HUES48 (cell line): ENCODE results near the gene PIK3IP1.

Source experiments
- H3K27ac ChIP-seq: one replicate; pipeline ENCODE4 v1.7.0; 2013; ENCODE audit warnings: low read depth, low read length, inconsistent platforms
- H3K27me3 ChIP-seq: 2 replicates; pipeline ENCODE4 v1.6.1; 2013; ENCODE audit warnings: mild to moderate bottlenecking, low read length; ENCODE audit not compliant: control insufficient read depth, insufficient read depth
- H3K36me3 ChIP-seq: 2 replicates; pipeline ENCODE4 v1.6.1; 2013; ENCODE audit warnings: low read length; ENCODE audit not compliant: control insufficient read depth, insufficient read depth
- H3K4me1 ChIP-seq: 2 replicates; pipeline ENCODE4 v1.6.1; 2013; ENCODE audit warnings: mild to moderate bottlenecking, low read length; ENCODE audit not compliant: control insufficient read depth, insufficient read depth
- H3K4me3 ChIP-seq: 2 replicates; pipeline ENCODE4 v1.5.1; 2013; ENCODE audit warnings: mild to moderate bottlenecking, low read depth, low read length
- H3K9ac ChIP-seq: 2 replicates; pipeline ENCODE4 v1.6.1; 2013; ENCODE audit warnings: mild to moderate bottlenecking, low read depth, low read length, moderate library complexity
- H3K9me3 ChIP-seq: 2 replicates; pipeline ENCODE4 v1.6.1; 2013; ENCODE audit warnings: low read length; ENCODE audit not compliant: control insufficient read depth, insufficient read depth

Gene PIK3IP1

DNA sequence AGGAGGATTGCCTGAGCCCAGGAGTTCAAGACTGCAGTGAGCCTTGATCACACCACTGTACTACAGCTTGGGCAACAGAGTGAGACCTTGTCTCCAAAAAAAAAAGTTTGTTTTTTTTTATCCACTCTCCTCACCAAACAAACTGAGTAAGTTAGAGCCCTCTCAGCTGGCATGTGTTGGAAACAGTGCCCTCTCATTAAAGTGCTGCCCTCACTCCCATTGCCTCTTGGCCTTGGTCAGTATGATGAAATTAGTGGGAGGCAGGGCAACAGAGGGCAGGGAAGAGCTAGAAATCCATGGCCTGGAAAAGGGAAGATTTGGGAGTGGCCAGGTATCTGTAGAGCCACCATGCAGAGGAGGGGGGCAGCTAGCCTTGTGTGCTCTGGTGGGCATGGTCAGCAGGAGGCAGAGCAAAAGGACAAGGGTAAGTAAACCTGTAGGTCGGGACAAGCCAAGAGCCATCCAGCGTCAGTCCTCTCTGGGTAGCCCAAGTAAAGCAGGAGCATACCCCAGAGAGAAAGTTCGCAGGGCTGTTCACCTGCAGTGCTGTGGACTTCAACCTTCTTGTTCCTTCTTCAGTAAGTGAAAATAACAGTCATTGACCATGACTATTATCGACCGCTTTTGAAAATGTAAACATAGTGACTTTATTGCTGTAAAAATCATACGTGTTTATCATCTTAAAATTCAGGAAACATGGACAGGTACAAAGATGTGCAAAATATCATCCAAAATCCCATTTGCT is 28.2 kb downstream of the PIK3IP1 start:
- H3K4me3 ChIP-seq = no peak overlapping the region
- no peaks in the 10 kb centered on the region for H3K27me3 ChIP-seq
- peaks cover 69% of the 10 kb centered on the region for H3K36me3 ChIP-seq
- no peaks in the 10 kb centered on the region for H3K4me1 ChIP-seq
- no peaks in the 10 kb centered on the region for H3K9me3 ChIP-seq
- no peak overlapping the region for H3K9ac ChIP-seq
- no peak overlapping the region for H3K27ac ChIP-seq

GRCh38 chr22:31262312-31263133 is 29.8 kb downstream of the PIK3IP1 start:
- Histone ChIP-seq H3K27me3 (no peaks in the 10 kb centered on the region), H3K36me3 (peaks cover 71% of the 10 kb centered on the region), H3K27ac (no peak overlapping the region), H3K4me1 (no peaks in the 10 kb centered on the region), H3K4me3 (no peak overlapping the region), H3K9ac (no peak overlapping the region), H3K9me3 (no peaks in the 10 kb centered on the region)

DNA sequence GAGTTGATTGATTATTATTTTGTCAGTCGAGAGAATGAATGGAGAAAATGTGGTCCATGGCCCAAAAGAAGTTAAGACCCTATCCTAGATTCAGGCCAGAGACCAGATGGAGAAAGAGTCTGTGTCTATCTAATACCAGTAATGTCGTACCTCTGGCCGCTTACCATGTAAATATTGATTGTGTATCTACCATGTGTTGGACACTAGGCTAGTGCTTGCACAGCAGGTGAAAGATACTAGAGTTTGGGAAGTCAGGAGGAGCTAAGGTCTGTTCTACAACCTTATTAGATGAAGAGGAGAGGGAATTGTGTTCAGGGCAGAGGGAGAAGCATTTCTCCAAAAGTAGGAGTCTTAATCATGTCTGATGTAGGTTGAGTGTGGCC is 31.8 kb downstream of the PIK3IP1 start:
- H3K4me1 ChIP-seq = no peaks in the 10 kb centered on the region; the same call in 1 of the 2 replicates
- no peak overlapping the region for H3K4me3 ChIP-seq
- H3K27me3 ChIP-seq = no peaks in the 10 kb centered on the region
- no peak overlapping the region for H3K9ac ChIP-seq
- peaks cover 58% of the 10 kb centered on the region for H3K36me3 ChIP-seq
- H3K9me3 ChIP-seq = no peaks in the 10 kb centered on the region
- no peak overlapping the region for H3K27ac ChIP-seq

DNA sequence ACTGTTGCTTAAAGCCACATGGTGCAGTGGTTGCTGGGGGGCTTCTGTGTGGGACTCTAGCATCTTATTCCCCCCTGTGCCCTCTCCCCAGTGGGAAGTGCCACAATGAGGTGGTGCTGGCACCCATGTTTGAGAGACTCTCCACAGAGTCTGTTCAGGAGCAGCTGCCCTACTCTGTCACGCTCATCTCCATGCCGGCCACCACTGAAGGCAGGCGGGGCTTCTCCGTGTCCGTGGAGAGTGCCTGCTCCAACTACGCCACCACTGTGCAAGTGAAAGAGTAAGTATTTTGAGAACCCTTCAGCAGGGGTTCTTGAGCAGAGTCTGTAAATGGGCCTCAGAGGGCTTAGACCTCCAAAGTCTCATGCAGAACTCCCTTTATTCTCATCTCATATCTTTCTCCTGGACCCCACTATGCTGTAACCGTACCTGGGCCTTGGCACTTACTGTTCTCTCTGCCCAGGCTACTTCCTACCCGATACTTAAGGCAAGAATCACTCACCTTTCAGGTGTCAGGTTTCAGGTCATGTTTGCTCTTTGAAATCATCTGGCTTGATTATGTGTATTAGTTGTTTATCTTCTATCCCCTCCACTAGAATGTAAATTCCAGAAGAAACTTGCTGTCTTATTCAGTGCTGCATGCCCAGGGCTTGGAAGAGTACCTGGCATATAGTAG is 32.4 kb downstream of the PIK3IP1 start:
- Histone ChIP-seq H3K9ac (no peak overlapping the region), H3K36me3 (peaks cover 58% of the 10 kb centered on the region), H3K4me3 (no peak overlapping the region), H3K4me1 (no peaks in the 10 kb centered on the region; the same call in 1 of the 2 replicates), H3K27ac (no peak overlapping the region), H3K27me3 (no peaks in the 10 kb centered on the region), H3K9me3 (no peaks in the 10 kb centered on the region)

- Histone ChIP-seq H3K9me3 (no peaks in the 10 kb centered on the region), H3K4me3 (no peak overlapping the region), H3K4me1 (peaks cover 8% of the 10 kb centered on the region; the same call in 1 of the 2 replicates), H3K9ac (no peak overlapping the region), H3K27me3 (no peaks in the 10 kb centered on the region), H3K27ac (peak overlapping the region; percentile 13), H3K36me3 (peaks cover 13% of the 10 kb centered on the region)
These were observed 38.3 kb downstream of the PIK3IP1 start for GRCh38 chr22:31253949-31254348.

GRCh38 chr22:31250740-31251600 is 41.3 kb downstream of the PIK3IP1 start:
- H3K9me3 ChIP-seq = no peaks in the 10 kb centered on the region
- H3K36me3 ChIP-seq = no peaks in the 10 kb centered on the region
- no peak overlapping the region for H3K9ac ChIP-seq
- H3K4me3 ChIP-seq = no peak overlapping the region
- H3K27ac ChIP-seq = no peak overlapping the region
- H3K4me1 ChIP-seq = peaks cover 14% of the 10 kb centered on the region
- no peaks in the 10 kb centered on the region for H3K27me3 ChIP-seq

DNA sequence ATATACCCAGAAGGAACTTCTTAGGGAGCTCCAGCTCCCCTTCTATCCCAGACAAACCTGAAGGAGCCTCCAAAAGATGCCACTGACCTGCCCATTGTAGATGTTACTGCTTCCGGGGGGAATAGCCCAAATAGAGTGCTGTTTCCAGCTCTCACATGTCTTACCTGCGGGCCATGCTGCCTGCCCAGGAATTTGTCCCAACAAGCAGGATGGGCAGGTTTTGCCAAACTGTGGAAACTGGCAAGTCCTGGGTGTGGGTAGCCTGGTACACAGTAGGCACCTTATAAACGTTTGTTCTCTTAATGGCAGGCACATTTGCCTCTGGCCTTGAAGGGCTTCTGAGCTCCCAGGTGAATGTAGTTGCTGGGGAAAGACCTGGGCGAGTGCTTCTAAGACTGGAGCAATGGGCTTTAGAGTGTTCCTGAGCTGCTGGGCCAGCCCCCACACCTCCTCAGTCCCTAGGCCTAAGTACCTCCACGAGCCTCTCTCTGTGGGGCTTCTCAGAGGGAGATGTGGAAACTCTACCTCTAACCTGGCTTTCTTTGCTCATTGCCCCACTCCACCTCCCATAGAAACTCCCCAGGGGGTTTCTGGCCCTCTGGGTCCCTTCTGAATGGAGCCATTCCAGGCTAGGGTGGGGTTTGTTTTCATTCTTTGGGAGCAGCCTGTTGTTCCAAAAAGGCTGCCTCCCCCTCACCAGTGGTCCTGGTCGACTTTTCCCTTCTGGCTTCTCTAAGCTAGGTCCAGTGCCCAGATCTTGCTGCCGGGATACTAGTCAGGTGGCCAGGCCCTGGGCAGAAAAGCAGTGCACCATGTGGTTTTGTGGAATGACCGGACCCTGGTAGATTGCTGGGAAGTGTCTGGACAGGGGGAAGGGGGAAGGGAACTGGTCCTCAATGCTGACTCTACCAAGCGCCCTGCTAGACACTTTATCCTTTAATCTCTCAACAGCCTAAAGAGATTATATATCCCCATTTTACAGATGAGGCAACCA is 43.0 kb downstream of the PIK3IP1 start:
- Histone ChIP-seq H3K27me3 (no peaks in the 10 kb centered on the region), H3K4me3 (no peak overlapping the region), H3K9me3 (no peaks in the 10 kb centered on the region), H3K4me1 (peaks cover 21% of the 10 kb centered on the region), H3K27ac (no peak overlapping the region), H3K36me3 (no peaks in the 10 kb centered on the region), H3K9ac (no peak overlapping the region)

DNA sequence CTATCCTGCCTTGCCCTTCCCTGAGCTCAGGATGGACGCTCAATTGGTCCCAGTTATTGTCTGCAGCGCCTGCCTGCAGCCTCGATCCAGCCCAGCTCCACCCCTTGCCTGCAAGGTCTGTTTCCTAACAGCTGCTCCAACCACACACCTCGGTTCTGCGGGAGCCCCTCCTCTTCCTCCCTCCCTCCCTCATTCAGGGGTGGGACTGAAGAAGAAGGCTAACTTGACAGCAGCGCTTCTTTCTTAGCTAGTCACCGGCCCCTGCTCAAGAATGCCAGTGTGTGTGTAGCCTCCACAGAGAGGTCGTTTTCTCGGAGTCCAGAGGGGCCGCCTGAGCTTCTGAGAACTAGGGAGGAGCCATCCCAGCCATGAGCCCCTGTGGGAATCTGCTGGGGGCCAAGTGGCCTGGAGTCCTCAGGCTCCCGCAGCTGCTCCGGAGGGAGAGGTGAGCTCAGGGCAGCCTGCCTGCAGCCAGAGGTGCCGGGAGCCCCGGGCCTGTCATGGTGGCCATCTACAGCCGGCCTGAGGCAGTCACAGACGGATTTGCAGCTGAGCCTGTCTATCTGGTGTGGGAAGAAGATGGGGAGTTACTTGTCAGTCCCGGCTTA is 44.0 kb downstream of the PIK3IP1 start:
- no peak overlapping the region for H3K9ac ChIP-seq
- H3K36me3 ChIP-seq = no peaks in the 10 kb centered on the region
- H3K27me3 ChIP-seq = no peaks in the 10 kb centered on the region
- H3K9me3 ChIP-seq = no peaks in the 10 kb centered on the region
- peaks cover 31% of the 10 kb centered on the region for H3K4me1 ChIP-seq
- H3K4me3 ChIP-seq = peak overlapping the region; percentile 47
- H3K27ac ChIP-seq = peak overlapping the region; percentile 79

GRCh38 chr22:31247726-31248125 is 44.6 kb downstream of the PIK3IP1 start:
- peak overlapping the region; percentile 52 for H3K27ac ChIP-seq
- no peaks in the 10 kb centered on the region for H3K9me3 ChIP-seq
- H3K4me1 ChIP-seq = peaks cover 31% of the 10 kb centered on the region
- no peak overlapping the region for H3K9ac ChIP-seq
- H3K27me3 ChIP-seq = no peaks in the 10 kb centered on the region
- peak overlapping the region; percentile 47 for H3K4me3 ChIP-seq
- H3K36me3 ChIP-seq = no peaks in the 10 kb centered on the region
